ENCODE results near the gene COL6A3. TPM values are rescaled to one million over a fixed set of nuclear protein-coding genes. Genes with fewer than 3 reads are reported as not detected.

COL6A3 gene
- total RNA-seq, 1 donor = 1,478 TPM

GRCh38 chr2:237297421-237298150, 116.4 kb downstream of the COL6A3 start:
- no peak for DNase-seq (ENCODE audit: low read depth)
- no peak for TF ChIP-seq CTCF (IDR thresholded peaks at IDR 0.05; ENCODE audit: insufficient read depth, low read length)
- H3K4me3 ChIP-seq (ENCODE audit: low read depth, low read length) = no peak overlapping the region

GRCh38 chr2:237296756-237297155, 117.2 kb downstream of the COL6A3 start:
- DNase-seq (ENCODE audit: low read depth) = peak; percentile 86
- no peak overlapping the region for H3K4me3 ChIP-seq (ENCODE audit: low read depth, low read length)
- no peak for TF ChIP-seq CTCF (IDR thresholded peaks at IDR 0.05; ENCODE audit: insufficient read depth, low read length)

GRCh38 chr2:237295889-237296480, 118.0 kb downstream of the COL6A3 start:
- DNase-seq (ENCODE audit: low read depth) = no peak
- no peak overlapping the region for H3K4me3 ChIP-seq (ENCODE audit: low read depth, low read length)
- no peak for TF ChIP-seq CTCF (IDR thresholded peaks at IDR 0.05; ENCODE audit: insufficient read depth, low read length)

- no peak for DNase-seq (ENCODE audit: low read depth)
- H3K4me3 ChIP-seq (ENCODE audit: low read depth, low read length) = no peak overlapping the region
- TF ChIP-seq CTCF (IDR thresholded peaks at IDR 0.05; ENCODE audit: insufficient read depth, low read length) = no peak
Observed at GRCh38 chr2:237294460-237294859, 119.5 kb downstream of the COL6A3 start.

- DNase-seq (ENCODE audit: low read depth) = no peak
- no peak overlapping the region for H3K4me3 ChIP-seq (ENCODE audit: low read depth, low read length)
- TF ChIP-seq CTCF (IDR thresholded peaks at IDR 0.05; ENCODE audit: insufficient read depth, low read length) = no peak
Observed at GRCh38 chr2:237293978-237294377, 120.0 kb downstream of the COL6A3 start.

GRCh38 chr2:237291138-237291792, 122.7 kb downstream of the COL6A3 start:
- TF ChIP-seq CTCF (IDR thresholded peaks at IDR 0.05; ENCODE audit: insufficient read depth, low read length) = no peak
- no peak overlapping the region for H3K4me3 ChIP-seq (ENCODE audit: low read depth, low read length)
- peak; percentile 100 for DNase-seq (ENCODE audit: low read depth)

Data from fibroblast of the aortic adventitia (primary cell).